Cerebellar nuclear complex (tissue), 1 donor: ENCODE data around the gene THEM5.
"Not testable (repeated sequence)": the region's sequence is repeated elsewhere in the genome, so short reads cannot be mapped to it uniquely, and the experiment has no call there.

ENCODE experiments used
- DNase-seq, 2 experiments: peaks; one replicate each; lab custom pipeline; 2025; lab: John Stamatoyannopoulos, UW

The THEM5 gene

DNA sequence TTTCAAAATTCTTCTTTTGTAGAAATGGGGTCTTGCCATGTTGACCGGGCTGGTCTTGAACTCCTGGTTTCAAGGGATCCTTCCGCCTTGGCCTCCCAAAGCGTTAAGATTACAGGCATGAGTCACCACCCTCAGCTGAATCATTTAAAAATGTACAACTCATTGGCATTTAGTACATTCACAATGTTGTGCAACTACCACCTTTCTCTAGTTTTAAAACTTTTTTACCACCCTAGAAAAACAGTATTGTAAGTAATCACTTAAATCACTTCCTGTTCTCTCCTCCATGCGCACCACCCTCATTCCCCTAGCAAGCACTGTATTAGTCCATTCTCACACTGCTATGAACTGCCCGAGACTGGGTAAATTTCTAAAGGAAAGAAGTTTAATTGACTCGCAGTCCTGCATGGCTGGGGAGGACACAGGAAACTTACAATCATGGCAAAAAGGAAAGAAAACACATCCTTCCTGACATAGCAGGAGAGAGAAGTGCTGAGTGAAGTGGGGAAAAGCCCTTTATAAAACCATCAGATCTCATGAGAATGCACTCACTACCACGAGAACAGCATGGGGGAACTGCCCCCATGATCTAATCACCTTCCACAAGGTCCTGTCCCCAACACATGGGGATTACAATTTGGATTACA is 14.4 kb upstream of the THEM5 start:
- DNase-seq = no peak

DNA sequence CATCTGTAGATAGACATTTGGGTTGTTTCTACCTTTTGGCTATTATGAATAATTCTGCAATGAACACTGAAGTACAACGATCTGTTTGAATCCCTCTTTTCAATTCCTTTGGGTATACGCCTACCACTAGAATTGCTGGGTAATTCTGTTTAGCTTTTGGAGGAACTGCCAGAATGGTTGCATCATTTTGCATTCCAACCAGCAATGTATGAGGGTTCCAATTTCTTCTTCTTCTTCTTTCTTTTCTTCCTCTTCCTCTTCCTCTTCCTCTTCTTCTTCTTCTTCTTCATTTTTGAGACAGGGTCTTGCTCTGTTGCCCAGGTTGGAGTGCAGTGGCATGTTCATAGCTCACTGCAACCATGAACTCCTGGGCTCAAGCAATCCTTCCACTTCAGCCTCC is 13.8 kb upstream of the THEM5 start:
- no peak for DNase-seq

DNA sequence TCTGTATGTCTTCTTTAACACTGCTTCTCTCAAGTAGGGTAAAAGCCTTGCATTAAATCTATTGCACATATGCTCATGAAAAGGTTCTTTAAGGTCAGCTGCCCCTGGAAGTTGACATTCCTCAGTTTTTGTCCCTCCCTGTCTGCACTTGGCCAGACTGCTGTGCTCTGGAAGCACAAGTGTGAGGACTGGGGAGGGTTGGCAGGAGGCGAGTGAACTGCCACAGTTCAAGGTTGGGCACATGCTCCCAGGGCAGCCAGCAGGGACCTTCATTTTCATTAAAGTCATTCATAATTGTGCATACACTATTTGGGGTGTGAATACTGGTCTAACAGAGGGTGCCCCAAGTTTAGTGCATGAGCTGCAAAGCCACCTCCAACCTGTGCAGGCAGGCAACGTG is 10.9 kb upstream of the THEM5 start:
- DNase-seq = no peak

DNA sequence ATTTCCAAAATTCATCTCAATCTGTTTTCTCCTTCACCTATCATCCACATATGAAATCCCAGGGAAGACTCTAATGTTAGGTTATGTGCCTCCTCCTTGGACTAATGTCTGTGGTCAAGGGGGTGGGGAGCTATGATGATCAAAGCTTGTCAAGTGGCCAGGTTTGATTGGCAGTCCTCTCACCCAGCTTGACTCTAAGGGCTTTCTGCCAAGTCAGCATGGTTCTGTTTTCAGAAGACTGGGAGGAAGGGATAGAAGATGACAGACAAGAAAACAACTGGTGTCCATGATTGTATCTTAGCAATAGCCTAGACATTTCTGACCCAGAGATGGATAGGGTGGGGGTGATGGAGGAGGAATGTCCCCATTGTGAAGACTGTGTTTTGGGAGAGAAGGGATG is 9.1 kb upstream of the THEM5 start:
- DNase-seq = no peak

DNA sequence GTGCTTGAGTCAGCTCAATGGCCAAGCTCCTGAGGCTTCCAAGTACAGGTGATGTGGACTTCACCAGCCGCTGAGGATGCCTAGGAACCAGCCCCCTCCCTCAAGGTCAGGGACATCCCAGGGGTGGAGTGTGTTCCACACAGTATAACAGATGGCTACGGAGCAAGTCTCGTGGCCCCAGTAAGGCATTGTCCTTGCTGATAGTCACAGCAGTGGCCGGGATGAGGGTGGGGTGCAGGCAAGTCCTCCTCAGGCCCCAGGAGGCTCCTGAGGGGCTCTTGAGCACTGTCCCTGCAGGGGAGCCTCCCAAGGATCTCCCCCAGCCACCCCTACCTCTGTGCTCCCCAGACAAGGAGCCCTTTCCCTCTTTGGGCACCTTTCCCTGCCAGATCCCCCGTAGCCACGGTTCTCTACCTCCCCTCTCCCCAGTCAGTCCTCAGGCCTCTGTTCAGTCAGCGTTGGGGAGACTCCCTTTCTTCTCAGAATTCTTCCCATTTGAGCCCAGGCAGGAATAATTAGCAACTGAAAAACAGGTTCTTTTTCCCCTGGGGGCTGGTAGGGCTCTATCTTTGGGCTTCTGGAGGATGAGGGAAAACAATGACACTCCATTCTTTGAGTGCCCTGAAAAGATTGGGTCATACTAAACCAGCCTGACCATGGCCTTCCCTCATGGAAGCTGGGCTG is 7.1 kb upstream of the THEM5 start:
- no peak for DNase-seq

DNA sequence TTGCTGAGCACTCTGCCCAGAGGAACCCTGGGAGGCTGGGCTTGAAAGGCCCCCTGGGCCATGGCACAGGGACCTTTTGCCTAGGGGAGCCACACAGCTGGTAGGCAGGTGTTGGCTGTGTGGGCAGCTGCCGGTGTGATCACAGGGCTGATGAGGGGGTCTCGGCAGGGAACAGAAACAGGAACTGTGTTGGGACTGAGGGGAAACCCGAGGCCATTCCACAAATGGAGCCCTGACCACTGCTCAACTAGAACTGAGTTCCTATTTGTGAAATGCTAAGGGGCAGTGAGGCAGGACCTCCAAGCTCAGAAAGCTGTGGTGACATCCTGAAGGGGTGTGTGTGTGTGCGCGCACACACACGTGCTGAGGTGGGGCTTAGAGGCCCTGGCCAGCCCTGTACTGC is 6.4 kb upstream of the THEM5 start:
- DNase-seq = no peak

DNA sequence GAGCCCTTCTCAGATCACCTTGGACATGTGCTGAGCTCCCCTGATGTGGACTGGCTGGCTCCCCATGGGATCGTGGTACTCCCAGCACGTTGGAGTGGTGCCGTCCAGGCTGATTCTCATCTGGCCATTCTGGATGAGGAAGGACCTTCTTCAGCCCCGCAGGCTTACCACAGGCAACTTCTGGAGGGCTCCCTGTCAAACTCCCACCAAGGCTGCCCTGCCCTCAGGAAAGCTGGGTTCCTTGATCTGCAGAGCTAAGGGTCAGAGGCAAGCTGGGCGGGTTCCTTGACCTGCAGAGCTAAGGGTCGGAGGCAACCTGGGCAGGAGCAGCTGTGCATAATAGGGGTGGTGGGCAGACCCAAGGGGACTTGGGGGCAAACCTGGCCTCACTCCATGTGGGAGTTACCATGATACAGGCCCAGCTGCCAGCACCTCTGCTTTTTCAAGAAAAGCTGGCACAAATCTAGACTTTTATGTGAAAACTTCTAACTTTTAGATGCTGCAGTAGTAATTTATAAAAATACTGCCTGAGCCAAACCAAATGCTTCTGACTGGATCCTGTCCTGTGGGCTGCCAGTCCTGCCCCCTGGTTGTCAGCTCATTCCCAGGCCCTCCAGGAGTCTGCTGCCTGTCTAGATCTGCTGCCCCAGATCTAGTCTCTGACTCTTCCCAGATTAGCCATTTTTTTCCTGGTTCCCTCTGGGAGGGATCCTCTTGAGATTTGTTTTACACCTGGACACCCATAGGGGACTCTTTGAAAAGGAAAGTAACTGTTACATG is 5.6 kb upstream of the THEM5 start:
- no peak for DNase-seq

DNA sequence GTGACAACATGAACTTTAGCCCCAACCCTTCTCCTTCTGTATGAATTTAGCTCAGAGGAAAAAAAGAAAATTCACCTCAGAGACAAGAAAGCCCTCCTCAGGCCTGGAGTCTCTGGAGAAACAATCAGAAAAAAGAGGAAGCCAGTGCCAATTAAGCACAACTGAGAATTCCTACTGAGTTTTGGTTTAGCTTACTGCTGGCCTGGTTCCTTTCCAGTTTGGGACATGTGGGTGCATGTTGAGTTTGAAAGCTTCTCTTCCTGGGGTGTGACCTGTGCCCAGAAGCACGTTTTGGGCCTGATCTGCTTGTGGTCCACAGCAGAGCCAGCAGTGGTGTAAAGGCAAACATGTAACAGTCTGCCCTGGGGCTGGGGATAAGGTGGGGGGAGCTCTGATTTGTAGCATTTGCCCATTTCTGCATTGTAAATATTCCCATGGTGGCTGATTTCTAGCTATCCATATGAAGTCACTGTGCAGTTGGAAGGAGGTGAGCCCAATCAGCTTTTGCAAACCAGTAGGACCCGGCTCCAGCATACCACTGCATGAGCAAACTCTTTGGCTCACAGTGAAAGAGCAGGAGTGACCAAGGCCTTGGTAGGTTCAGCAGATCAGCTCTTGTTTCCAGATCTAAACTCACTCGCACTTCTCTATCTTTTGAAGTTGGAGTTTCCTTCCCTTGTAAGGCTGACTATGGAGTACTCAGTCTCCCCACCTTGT is 4.7 kb upstream of the THEM5 start:
- DNase-seq = no peak

DNA sequence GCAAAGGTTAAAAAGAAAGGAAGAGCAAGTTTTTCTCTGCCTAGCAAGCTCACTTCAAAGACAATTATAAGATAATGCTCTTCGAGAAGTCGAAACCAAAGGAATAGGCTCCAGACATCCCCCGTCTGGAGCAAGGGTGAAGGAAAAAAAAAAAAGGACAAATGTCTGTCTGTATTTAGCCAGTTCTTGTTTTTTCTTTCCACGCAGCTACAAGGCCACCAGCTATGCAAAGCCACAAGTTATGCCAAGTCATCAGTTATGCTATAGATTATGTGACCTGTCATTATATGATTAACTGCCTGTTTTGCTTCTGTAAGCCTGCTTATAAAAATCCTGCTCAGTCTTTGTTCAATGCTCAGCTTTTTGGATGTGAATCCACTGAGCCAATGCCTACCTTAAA is 2.4 kb upstream of the THEM5 start:
- no peak for DNase-seq

DNA sequence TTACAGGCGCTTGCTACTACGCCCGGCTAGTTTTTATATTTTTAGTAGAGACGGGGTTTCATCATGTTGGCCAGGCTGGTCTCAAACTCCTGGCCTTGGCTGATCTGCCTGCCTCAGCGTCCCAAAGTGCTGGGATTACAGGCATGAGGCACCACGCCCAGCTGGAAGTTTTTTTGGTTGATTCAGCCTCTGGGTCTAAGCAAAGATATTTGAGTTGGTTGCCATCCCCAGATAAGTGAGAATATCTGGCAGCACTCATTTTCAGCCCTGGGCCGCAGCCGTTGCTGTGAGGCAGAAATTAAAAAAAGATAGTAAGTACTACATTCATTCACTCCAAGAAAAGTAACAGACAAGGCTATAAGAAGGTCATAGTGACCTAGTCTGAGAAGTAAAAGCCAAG is 2.0 kb upstream of the THEM5 start:
- not testable (repeated sequence) for DNase-seq

DNA sequence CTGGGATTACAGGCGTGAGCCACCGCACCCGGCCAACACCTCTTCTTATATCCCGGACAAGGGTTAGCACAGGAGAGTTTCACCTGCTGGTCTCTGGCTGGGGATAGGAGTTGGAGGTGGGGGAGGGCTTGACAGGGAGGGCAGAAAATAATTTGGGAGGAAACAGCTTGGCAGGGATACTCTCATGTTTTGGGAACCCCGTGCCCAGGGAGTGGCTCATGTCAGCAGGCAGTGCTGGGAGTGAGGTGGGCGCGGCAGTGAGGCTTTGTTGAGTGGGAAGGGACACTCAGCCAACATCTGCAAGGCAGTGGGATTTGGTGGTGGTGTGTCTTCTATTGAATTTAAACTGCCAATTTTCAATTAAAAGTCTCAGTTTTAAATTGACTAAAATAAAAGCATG is 1.1 kb upstream of the THEM5 start:
- DNase-seq = no peak

DNA sequence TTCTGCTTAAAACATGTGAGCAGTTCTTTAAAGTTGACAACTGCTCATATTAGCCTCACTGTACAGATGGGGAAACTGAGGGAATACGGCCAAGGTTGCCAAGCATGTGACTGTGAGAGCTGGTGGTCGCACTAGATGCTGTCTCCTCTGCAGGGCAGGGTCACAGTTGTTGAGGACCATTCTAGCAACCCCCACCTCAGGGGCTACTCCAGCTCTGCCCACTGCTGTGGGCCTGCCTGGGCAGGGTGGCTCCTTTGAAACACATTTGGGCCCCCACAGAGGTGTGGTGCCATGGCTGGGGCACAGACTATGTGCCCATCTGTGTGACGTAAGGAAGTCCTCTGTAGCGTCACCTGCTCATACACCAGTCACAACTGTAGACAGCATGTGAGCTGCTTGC is 779 bp downstream of the THEM5 start:
- no peak for DNase-seq

DNA sequence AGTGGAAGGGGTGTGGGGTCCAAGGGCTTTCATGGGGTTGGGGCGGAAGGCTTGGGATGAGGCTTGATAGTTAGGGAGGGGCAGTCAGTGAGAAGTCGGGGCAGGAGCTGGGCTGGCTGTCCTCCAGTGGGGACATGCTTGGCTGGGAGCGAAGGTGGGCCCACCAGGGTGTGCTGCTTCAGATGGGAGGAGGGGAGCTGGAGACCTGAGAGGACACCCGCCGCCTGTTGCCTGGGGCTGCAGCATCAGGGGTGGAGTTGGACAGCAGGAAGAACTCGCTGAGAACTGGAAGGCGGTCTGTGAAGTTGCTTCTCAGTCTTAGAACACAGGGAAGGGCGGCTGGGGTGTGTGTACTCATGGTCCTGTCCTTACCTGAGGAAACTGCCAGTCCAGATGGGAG is 1.6 kb downstream of the THEM5 start:
- DNase-seq = no peak

DNA sequence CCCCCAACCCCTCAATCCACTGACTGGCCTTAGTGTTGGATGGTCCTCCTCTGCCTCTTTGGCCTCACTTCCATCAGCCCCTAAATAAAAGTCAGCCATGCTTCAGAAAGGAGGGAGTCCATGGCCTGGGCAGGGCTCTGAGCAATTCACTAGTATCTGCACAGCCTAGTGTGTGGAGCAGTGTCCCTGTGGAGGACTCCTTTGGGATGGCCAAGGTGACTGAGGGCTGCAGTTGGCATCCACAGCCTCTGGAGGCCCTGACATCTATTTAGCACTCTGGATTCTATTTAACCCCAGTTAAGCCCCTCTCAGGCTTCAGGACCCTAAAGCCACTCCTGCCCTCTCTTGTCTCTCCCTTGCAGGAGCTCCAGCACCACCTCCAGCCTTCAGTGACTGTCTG is 3.6 kb downstream of the THEM5 start:
- DNase-seq = no peak

DNA sequence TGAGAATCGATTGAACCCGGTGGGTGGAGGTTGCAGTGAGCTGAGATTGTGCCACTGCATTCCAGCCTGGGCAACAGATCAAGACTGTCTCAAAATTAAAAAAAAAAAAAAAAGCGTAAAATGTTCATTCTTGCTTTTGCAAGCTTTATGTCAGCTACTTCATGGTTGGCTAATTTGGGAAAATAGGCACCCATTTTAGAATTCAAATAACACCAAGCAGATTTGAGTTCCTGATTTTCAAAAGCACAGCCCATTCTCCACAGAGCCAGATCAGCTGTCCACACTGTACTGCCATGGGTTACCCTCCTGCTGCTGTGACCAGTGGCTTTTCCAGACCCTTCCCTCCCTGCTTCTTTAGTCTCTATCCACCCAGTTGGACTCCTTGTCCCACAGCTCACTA is 4.4 kb downstream of the THEM5 start:
- DNase-seq = no peak

DNA sequence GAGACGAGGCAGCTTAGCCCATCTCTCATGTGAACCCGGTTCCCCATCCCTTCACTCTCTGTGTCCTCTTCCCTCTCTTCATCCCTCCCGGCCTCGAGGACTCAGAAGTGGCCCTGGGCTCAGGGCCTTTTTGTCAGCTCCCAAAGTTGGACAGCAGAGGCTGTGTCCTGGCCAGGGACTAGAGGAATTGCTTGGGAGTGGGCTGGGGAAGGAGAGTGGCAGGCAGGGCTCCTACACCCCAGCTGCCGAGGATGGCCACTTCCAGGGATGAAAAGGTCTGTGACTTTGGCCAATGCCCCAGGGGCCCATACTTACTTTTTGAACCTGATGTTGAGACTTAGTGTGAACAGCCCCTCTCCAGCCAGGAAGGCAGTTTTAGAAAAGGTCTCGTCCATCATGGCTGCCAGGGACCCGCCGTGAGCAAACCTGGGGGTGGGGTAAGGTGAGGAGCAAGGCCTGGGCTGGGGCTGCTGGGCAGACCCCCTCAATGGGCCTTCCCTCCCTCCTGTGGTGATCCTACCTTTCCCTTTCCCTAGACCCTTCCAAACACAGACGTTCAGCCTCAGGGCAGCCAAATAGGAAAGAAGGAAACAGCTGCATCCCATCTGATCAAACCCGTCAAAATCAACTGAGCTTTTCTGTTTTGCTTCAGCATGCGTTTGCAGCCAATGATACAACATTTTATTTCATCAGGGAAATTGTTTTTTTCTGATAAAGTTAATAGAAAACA is 5.5 kb downstream of the THEM5 start:
- no peak for DNase-seq

DNA sequence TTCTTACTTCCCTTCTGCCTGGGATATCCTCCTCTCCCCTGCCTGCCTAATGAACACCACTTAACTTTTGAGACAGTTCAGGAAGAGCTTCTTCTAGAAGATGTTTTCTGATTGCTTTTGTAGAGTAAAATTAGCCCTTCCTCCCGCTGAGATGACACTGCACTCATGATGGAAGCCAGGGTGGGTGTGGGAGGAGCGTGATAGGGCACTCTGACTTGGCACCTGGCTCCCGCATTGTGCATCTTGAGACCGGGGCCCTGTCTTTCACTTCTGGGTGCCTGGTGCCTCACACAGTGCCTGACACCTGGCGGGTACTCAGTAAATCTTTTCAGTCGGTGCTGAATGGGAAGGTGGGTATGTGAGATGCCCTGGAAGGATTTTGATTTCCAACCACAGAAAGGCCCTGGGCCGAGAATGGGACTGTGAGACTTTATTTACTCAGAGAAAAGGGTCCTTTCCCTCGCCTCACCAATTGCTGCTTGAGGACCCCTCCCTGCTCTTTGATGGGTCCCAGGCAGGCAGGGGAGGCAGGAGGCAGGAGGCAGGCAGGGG is 6.8 kb downstream of the THEM5 start:
- DNase-seq = no peak

DNA sequence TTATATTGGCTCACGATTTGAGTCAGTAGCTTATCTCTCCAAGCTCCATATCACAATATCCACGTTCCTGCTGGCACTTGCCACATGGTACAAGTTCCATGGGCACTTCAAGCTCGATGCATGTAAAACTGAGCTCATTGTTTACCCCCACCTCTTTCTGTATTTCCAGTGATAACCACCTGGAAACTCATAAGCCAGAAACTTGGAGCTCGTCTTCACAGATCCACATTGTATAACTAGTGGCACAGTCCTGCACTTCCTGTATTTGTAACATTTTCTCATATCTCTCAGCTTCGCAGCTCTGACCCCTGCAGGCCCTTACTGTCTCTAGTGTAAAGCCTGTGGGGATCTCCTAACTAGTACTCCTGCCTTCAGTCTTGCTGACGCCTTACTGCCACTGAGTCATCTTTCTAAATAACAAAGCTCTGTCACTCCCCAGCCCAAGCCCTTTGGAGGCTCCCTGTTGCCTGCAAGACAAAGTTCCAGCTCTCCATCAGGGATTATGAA is 7.4 kb downstream of the THEM5 start:
- DNase-seq = no peak

DNA sequence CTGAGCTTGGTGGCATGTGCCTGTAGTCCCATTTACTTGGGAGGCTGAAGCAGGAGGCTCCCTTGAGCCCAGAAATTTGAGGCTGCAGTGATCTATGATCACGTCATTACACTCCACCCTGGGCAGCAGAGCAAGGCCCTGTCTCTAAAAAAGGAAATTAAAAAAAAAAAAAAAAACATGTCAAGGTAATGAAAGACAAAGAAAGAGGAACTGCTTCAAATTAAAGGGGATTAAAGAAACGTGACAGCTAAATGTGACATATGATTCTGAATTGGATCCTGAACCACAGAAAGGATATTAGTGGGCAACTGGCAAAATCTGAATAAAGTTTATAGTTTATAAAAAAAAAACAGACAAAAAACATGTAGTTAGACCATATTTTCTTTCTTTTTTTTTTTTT is 10.1 kb downstream of the THEM5 start:
- DNase-seq = no peak

DNA sequence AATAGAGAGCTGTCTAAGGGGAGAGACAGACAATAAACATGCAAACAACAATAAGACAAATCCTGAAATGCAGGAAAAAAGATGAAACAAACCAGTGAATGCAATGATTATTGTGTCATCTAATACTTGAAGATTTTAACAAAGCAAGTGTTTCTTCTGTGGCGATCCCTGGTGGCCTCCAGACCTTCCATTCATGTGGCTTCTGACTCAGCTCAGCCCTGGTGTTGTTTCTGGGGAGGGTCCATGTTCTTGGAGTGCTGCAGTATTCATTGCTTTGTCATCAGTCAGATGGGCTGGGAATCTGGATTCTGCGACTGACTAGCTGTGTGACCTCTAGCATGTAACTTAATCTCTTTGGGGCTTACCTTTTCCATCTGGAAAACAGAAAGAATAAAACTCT is 12.4 kb downstream of the THEM5 start:
- no peak for DNase-seq

DNA sequence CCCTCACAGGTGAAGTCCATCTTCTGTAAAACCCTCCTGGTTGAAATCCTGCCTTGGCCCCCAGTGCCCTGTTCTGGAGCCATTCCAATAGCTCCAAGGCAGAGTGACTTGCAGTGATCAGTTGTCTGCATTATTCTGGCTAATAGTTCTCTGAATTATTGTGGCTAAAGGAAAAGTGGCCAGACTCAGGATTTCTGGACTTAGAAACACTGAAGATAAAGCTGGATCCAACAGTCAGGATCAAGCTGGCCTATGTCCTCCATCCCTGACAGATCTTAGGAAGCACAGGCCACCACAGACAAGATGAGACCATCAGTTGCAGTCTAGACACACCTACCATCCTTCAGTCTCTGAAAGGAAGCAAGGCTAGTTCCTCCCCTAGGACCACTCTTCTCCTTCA is 13.1 kb downstream of the THEM5 start:
- no peak for DNase-seq
